ENCODE results near the gene TAF1D. TPM values are rescaled to one million over a fixed set of nuclear protein-coding genes. Genes with fewer than 3 reads are reported as not detected.

The TAF1D gene
- total RNA-seq, 1 experiment from 2014 or later: 158 TPM

- BruUV-seq (replicated peaks): no TSS peak
- Histone ChIP-seq H3K4me2 (no peak overlapping the region), H3K9me2 (ENCODE audit: insufficient read depth) (no peaks in the 10 kb centered on the region), H3K27me3 (ENCODE audit: insufficient read depth, low read depth) (no peaks in the 10 kb centered on the region), H3K27ac (no peak overlapping the region), H3K4me3 (no peak overlapping the region), H3K4me1 (replicated peaks; ENCODE audit: insufficient read depth) (no peaks in the 10 kb centered on the region), H3K9me3 (ENCODE audit: insufficient read depth, low read depth) (no peaks in the 10 kb centered on the region), H3K79me2 (ENCODE audit: low read depth) (no peaks in the 10 kb centered on the region), H3K36me3 (ENCODE audit: low read depth) (peaks cover 33% of the 10 kb centered on the region), H4K20me1 (ENCODE audit: insufficient read depth) (no peaks in the 10 kb centered on the region), H3F3A (ENCODE audit: insufficient read depth, low read depth) (peaks cover 11% of the 10 kb centered on the region), H2AFZ (no peak overlapping the region)
- ChIA-PET CTCF (no interaction called here), POLR2A (ENCODE audit: unreplicated experiment) (no interaction called here)
- intact Hi-C loops (cut with micrococcal nuclease; ENCODE audit: unreplicated experiment): no loop called here
- TF ChIP-seq, protein P1, sequence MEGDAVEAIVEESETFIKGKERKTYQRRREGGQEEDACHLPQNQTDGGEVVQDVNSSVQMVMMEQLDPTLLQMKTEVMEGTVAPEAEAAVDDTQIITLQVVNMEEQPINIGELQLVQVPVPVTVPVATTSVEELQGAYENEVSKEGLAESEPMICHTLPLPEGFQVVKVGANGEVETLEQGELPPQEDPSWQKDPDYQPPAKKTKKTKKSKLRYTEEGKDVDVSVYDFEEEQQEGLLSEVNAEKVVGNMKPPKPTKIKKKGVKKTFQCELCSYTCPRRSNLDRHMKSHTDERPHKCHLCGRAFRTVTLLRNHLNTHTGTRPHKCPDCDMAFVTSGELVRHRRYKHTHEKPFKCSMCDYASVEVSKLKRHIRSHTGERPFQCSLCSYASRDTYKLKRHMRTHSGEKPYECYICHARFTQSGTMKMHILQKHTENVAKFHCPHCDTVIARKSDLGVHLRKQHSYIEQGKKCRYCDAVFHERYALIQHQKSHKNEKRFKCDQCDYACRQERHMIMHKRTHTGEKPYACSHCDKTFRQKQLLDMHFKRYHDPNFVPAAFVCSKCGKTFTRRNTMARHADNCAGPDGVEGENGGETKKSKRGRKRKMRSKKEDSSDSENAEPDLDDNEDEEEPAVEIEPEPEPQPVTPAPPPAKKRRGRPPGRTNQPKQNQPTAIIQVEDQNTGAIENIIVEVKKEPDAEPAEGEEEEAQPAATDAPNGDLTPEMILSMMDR (conservative IDR thresholded peaks at IDR 0.05): no peak
- no peak for TF ChIP-seq EZH2 (IDR thresholded peaks at IDR 0.05; ENCODE audit: low read depth)
- DNase-seq: no peak
Measured at GRCh38 chr11:93719310-93719709, 22.0 kb downstream of the TAF1D start.

- ChIA-PET CTCF (no interaction called here), POLR2A (ENCODE audit: unreplicated experiment) (interaction anchor here (0.5 kb wide), 1 partner anchor 10 kb away, joined by 3 read pairs; no protein-coding TSS in a partner anchor)
- no TSS peak for BruUV-seq (replicated peaks)
- Histone ChIP-seq H2AFZ (no peak overlapping the region), H3K4me2 (no peak overlapping the region), H3K9me2 (ENCODE audit: insufficient read depth) (no peaks in the 10 kb centered on the region), H3K36me3 (ENCODE audit: low read depth) (peaks cover 24% of the 10 kb centered on the region), H3F3A (ENCODE audit: insufficient read depth, low read depth) (peaks cover 5% of the 10 kb centered on the region; the same call in 1 of the 2 replicates), H3K79me2 (ENCODE audit: low read depth) (no peaks in the 10 kb centered on the region), H3K9me3 (ENCODE audit: insufficient read depth, low read depth) (no peaks in the 10 kb centered on the region), H3K4me1 (replicated peaks; ENCODE audit: insufficient read depth) (no peaks in the 10 kb centered on the region), H4K20me1 (ENCODE audit: insufficient read depth) (no peaks in the 10 kb centered on the region), H3K27ac (no peak overlapping the region), H3K4me3 (no peak overlapping the region), H3K27me3 (ENCODE audit: insufficient read depth, low read depth) (no peaks in the 10 kb centered on the region)
- intact Hi-C loops (cut with micrococcal nuclease; ENCODE audit: unreplicated experiment): no loop called here
- TF ChIP-seq, protein P1 (conservative IDR thresholded peaks at IDR 0.05): no peak
- no peak for TF ChIP-seq EZH2 (IDR thresholded peaks at IDR 0.05; ENCODE audit: low read depth)
- DNase-seq: no peak
Measured at GRCh38 chr11:93718057-93718563, 23.2 kb downstream of the TAF1D start.

DNA sequence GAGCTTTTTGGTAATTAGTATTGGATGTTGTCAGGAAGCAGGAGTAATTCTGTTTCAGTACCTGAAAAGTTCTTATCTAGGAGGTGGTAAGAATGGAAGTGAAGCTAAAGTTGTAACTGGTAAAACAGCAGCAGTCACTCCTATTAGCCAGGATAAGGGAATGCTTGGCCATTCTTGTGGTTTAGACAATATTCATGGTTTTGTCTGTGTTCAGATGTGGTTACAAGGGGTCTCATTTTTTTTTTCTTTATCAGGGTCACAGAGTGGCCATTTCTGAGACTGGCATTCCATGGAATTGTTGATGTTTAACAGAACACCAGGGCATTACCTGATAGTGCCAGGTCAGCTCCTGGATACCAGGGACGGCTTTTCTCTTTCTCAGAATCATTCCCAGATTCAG lies 23.8 kb downstream of the TAF1D start:
- no peaks in the 10 kb centered on the region for H3K4me1 ChIP-seq (replicated peaks; ENCODE audit: insufficient read depth)
- H3K9me2 ChIP-seq (ENCODE audit: insufficient read depth): no peaks in the 10 kb centered on the region
- no peak for DNase-seq
- H3K9me3 ChIP-seq (ENCODE audit: insufficient read depth, low read depth): no peaks in the 10 kb centered on the region
- no peak overlapping the region for H3K4me2 ChIP-seq
- TF ChIP-seq, protein P1 (conservative IDR thresholded peaks at IDR 0.05): no peak
- TF ChIP-seq EZH2 (IDR thresholded peaks at IDR 0.05; ENCODE audit: low read depth): no peak
- no peaks in the 10 kb centered on the region for H3K79me2 ChIP-seq (ENCODE audit: low read depth)
- H3F3A ChIP-seq (ENCODE audit: insufficient read depth, low read depth): no peaks in the 10 kb centered on the region; the same call in 1 of the 2 replicates
- intact Hi-C loops (cut with micrococcal nuclease; ENCODE audit: unreplicated experiment): no loop called here
- H3K27ac ChIP-seq: no peak overlapping the region
- no peak overlapping the region for H3K4me3 ChIP-seq
- ChIA-PET CTCF (interaction anchor here (0.5 kb wide), 1 partner anchor 66 kb away, joined by 3 read pairs; the partner anchor contains the start of gene MED17), POLR2A (ENCODE audit: unreplicated experiment) (interaction anchor here (0.5 kb wide), 1 partner anchor 10 kb away, joined by 3 read pairs; no protein-coding TSS in a partner anchor)
- H3K36me3 ChIP-seq (ENCODE audit: low read depth): peaks cover 18% of the 10 kb centered on the region
- BruUV-seq (replicated peaks): no TSS peak
- H3K27me3 ChIP-seq (ENCODE audit: insufficient read depth, low read depth): no peaks in the 10 kb centered on the region
- no peak overlapping the region for H2AFZ ChIP-seq
- no peaks in the 10 kb centered on the region for H4K20me1 ChIP-seq (ENCODE audit: insufficient read depth)

Measured in PC-9 (cell line).